Right cardiac atrium (tissue), 5 donors: Measurements from ENCODE around the gene CNOT1. TPM values are rescaled to one million over a fixed set of nuclear protein-coding genes. Genes with fewer than 3 reads are reported as not detected.
A peak's percentile ranks its signal among the peaks of the same experiment; 100 is the strongest.
"Not testable (repeated sequence)": the region's sequence is repeated elsewhere in the genome, so short reads cannot be mapped to it uniquely, and the experiment has no call there.

Experiments
- ATAC-seq, 2 donors: fragments of 200-7000 bp; cut with Tn5 transposase; one replicate each; pipeline versions ENCODE4 v1.8.0 to v1.9.1; 2020; ENCODE audit warnings: moderate library complexity in 2 of 2, mild to moderate bottlenecking in 1 of 2
- DNase-seq, 3 donors: peaks; one replicate each; pipeline ENCODE4 v3.0.0-alpha.2; 2020
- H3K27ac ChIP-seq: one replicate; pipeline ENCODE4 v1.5.1; 2013; ENCODE audit warnings: mild to moderate bottlenecking, low read length, control low read depth, moderate library complexity
- H3K27me3 ChIP-seq: one replicate; pipeline ENCODE4 v1.6.1; 2013; ENCODE audit not compliant: control insufficient read depth, insufficient read depth
- H3K4me1 ChIP-seq: one replicate; pipeline ENCODE4 v1.6.1; 2013; ENCODE audit warnings: low read length; ENCODE audit not compliant: control insufficient read depth, insufficient read depth
- H3K4me3 ChIP-seq: one replicate; pipeline ENCODE4 v1.5.1; 2013; ENCODE audit warnings: low read length, control low read depth
- H3K9me3 ChIP-seq: one replicate; pipeline ENCODE4 v1.6.1; 2013; ENCODE audit warnings: low read length; ENCODE audit not compliant: control insufficient read depth
- WGBS: extraction: QIAGEN DNeasy Blood & Tissue Kit; methylation state at CpG from one replicate; pipeline ENCODE4 v1.1.7; 2013; 5-methylcytosine and 5-hydroxymethylcytosine counted together
- intact Hi-C, 4 donors: fragments of 100-400 bp; cut with DNase I; formaldehyde crosslinking; loops; one replicate each; pipeline versions ENCODE4 v1.11.0 to v1.14.0; 2022 to 2023
- polyA plus RNA-seq: library from polyadenylated mRNA; stranded (reverse); fragments of 200-250 nt; gene quantifications from one replicate; pipeline ENCODE4 v1.2.3, GENCODE V29; 2013
- total RNA-seq, 4 donors: library from RNA; stranded (reverse); fragmentation: NEBNext Ultra II Directional; extraction: Animal tissue kit (Norgen Biotek cat#: 25700); gene quantifications; one replicate each; pipeline ENCODE4 v1.2.1, GENCODE V29; 2021
- donor health status: healthy with polysubstance abuse.
- donor health status: DM: no; HTN: yes; CAD: no.
- donor health status: DM: no; HTN: no; CAD: no.
- donor health status: DM: no; HTN: yes; CAD: no; lungs with severe emphysema.
- donor health status: DM: yes; HTN: yes; CAD: no.

Gene CNOT1
- total and polyA plus RNA-seq, 5 donors = 26.3 to 85.8 (median 76.9) TPM

GRCh38 chr16:58638148-58639036 lies 8.8 kb upstream of the CNOT1 start:
- no peaks in the 10 kb centered on the region for H3K9me3 ChIP-seq
- no peaks in the 10 kb centered on the region for H3K27me3 ChIP-seq
- ATAC-seq (peak; percentile 75 to 81), DNase-seq (peak in 2 of 3 donors; percentile 21 to 60)
- no peak overlapping the region for H3K4me3 ChIP-seq
- intact Hi-C loops = loop anchor here in 1 of 4 donors (10.0 kb wide), 1 partner anchor 124 kb away; the partner anchor contains the start of gene SETD6
- no peaks in the 10 kb centered on the region for H3K4me1 ChIP-seq
- 64% methylated on average over 8 of the region's 8 CpGs for WGBS
- no peak overlapping the region for H3K27ac ChIP-seq

GRCh38 chr16:58637021-58637420 lies 7.4 kb upstream of the CNOT1 start:
- not testable (repeated sequence) for DNase-seq, H3K27ac ChIP-seq, H3K4me3 ChIP-seq, H3K4me1 ChIP-seq, ATAC-seq, H3K27me3 ChIP-seq, H3K9me3 ChIP-seq
- WGBS = 95% methylated on average over 6 of the region's 6 CpGs
- intact Hi-C loops = loop anchor here in 1 of 4 donors (10.0 kb wide), 1 partner anchor 122 kb away; the partner anchor contains the start of gene SETD6

- 87% methylated on average over 4 of the region's 4 CpGs for whole genome bisulfite sequencing
- no peak overlapping the region for H3K4me3 ChIP-seq
- H3K27me3 ChIP-seq = no peaks in the 10 kb centered on the region
- H3K4me1 ChIP-seq = no peaks in the 10 kb centered on the region
- no peak for DNase-seq
- no peaks in the 10 kb centered on the region for H3K9me3 ChIP-seq
- no peak overlapping the region for H3K27ac ChIP-seq
- no peak for ATAC-seq
- intact Hi-C loops = loop anchor here in 1 of 4 donors (10.0 kb wide), 1 partner anchor 122 kb away; the partner anchor contains the start of gene SETD6
Measured at GRCh38 chr16:58636466-58636865, 6.8 kb upstream of the CNOT1 start.

GRCh38 chr16:58635502-58635901 lies 5.9 kb upstream of the CNOT1 start:
- H3K27ac ChIP-seq = no peak overlapping the region
- no peak for ATAC-seq
- no peaks in the 10 kb centered on the region for H3K9me3 ChIP-seq
- no peaks in the 10 kb centered on the region for H3K27me3 ChIP-seq
- WGBS = 88% methylated on average over 4 of the region's 4 CpGs
- intact Hi-C loops = loop anchor here in 1 of 4 donors (10.0 kb wide), 1 partner anchor 121 kb away; the partner anchor contains the start of gene SETD6
- no peaks in the 10 kb centered on the region for H3K4me1 ChIP-seq
- no peak overlapping the region for H3K4me3 ChIP-seq
- DNase-seq = no peak

- ATAC-seq (no peak), DNase-seq (no peak)
- Histone ChIP-seq H3K27ac (no peak overlapping the region), H3K4me1 (no peaks in the 10 kb centered on the region), H3K4me3 (no peak overlapping the region), H3K27me3 (no peaks in the 10 kb centered on the region), H3K9me3 (no peaks in the 10 kb centered on the region)
- intact Hi-C loops = loop anchor here in 1 of 4 donors (10.0 kb wide), 1 partner anchor 120 kb away; the partner anchor contains the start of gene SETD6
- WGBS = 72% methylated on average over 3 of the region's 3 CpGs
Measured at GRCh38 chr16:58634265-58634802, 4.7 kb upstream of the CNOT1 start.

- peak overlapping the region; percentile 97 for H3K27ac ChIP-seq
Measured at GRCh38 chr16:58628845-58629732, 537 bp downstream of the CNOT1 start.

GRCh38 chr16:58624209-58624608 lies 5.4 kb downstream of the CNOT1 start:
- H3K9me3 ChIP-seq = no peaks in the 10 kb centered on the region
- H3K4me3 ChIP-seq = no peak overlapping the region
- ATAC-seq (no peak), DNase-seq (no peak)
- intact Hi-C loops = no loop called here
- no peaks in the 10 kb centered on the region for H3K4me1 ChIP-seq
- 85% methylated on average over 7 of the region's 7 CpGs for WGBS
- no peak overlapping the region for H3K27ac ChIP-seq
- H3K27me3 ChIP-seq = no peaks in the 10 kb centered on the region

More at GRCh38 chr16:58628845-58629732, 537 bp downstream of the CNOT1 start:
- intact Hi-C loops = no loop called here
- ATAC-seq (peak; percentile 52 to 68), DNase-seq (peak; percentile 42 to 72 (median 71))
- peak overlapping the region; percentile 92 for H3K4me3 ChIP-seq
- no peaks in the 10 kb centered on the region for H3K9me3 ChIP-seq
- H3K27me3 ChIP-seq = no peaks in the 10 kb centered on the region
- WGBS = under 1% methylated on average over 53 of the region's 53 CpGs
- no peaks in the 10 kb centered on the region for H3K4me1 ChIP-seq

- no peak for ATAC-seq
Measured at GRCh38 chr16:58620396-58620795, 9.2 kb downstream of the CNOT1 start.

GRCh38 chr16:58615280-58615679 lies 14.3 kb downstream of the CNOT1 start:
- intact Hi-C loops = no loop called here
- WGBS = 65% methylated on average over 3 of the region's 3 CpGs
- H3K27ac ChIP-seq = no peak overlapping the region

More at GRCh38 chr16:58620396-58620795, 9.2 kb downstream of the CNOT1 start:
- no peak for DNase-seq
- no peaks in the 10 kb centered on the region for H3K27me3 ChIP-seq
- H3K4me1 ChIP-seq = no peaks in the 10 kb centered on the region
- intact Hi-C loops = no loop called here
- no peak overlapping the region for H3K4me3 ChIP-seq
- no peak overlapping the region for H3K27ac ChIP-seq
- no peaks in the 10 kb centered on the region for H3K9me3 ChIP-seq
- 87% methylated on average over 10 of the region's 10 CpGs for WGBS

GRCh38 chr16:58614860-58615259 lies 14.8 kb downstream of the CNOT1 start:
- ATAC-seq = no peak
- WGBS = 93% methylated on average over 6 of the region's 6 CpGs
- Histone ChIP-seq H3K27me3 (no peaks in the 10 kb centered on the region), H3K9me3 (no peaks in the 10 kb centered on the region), H3K4me3 (no peak overlapping the region), H3K27ac (no peak overlapping the region), H3K4me1 (no peaks in the 10 kb centered on the region)
- DNase-seq = no peak
- intact Hi-C loops = no loop called here

More at GRCh38 chr16:58615280-58615679, 14.3 kb downstream of the CNOT1 start:
- no peak overlapping the region for H3K4me3 ChIP-seq
- H3K27me3 ChIP-seq = no peaks in the 10 kb centered on the region
- DNase-seq = no peak
- H3K4me1 ChIP-seq = no peaks in the 10 kb centered on the region
- no peak for ATAC-seq
- no peaks in the 10 kb centered on the region for H3K9me3 ChIP-seq
